Upper lobe of left lung (tissue), 4 donors: ENCODE measurements around the gene S1PR4.
A peak's percentile ranks its signal among the peaks of the same experiment; 100 is the strongest.

Experiments used
- EP300 ChIP-seq, 4 donors: sonication (generic); formaldehyde crosslinking; IDR thresholded peaks; one replicate each; pipeline ENCODE4 v1.5.1; 2017; ENCODE audit warnings: antibody characterized with exemption in 4 of 4, control low read depth in 2 of 4
- POLR2A ChIP-seq, 4 donors: fragments of 450-650 bp; IDR thresholded peaks; one replicate each; pipeline ENCODE4 v1.5.1; 2016 to 2017; ENCODE audit warnings: antibody characterized with exemption in 4 of 4, mild to moderate bottlenecking in 2 of 4
- TF ChIP-seq, protein P1 (sequence below), 6 experiments: fragments of 450-650 bp in 4 of 6; fragments of 200-600 bp in 2 of 6; sonication (generic) in 2 of 6; IDR thresholded peaks; one replicate each; pipeline ENCODE4 v1.5.1; 2016 to 2019; ENCODE audit warnings: antibody characterized with exemption in 6 of 6

DNA sequence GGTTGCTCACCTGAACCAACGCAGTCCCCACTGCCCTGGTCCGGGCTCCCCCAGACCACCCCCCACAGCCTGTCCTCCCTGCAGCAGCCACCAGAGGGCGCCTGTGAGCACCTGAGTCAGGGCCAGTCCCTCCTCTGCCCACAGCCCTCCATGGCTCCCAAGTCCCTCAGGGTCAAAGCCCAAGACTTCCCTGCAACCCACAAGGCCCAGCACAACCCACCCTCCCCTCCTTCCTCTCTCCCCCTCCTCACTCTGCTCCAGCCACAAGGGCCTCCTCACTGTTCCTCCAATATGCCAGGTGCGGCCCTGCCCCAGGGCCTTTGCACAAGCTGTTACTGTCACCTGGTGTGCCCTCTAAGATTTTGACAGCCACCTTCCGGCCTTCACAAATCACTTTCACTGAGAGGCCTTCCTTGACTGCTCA, 31.9 kb upstream of the S1PR4 start:
- TF ChIP-seq, protein P1, sequence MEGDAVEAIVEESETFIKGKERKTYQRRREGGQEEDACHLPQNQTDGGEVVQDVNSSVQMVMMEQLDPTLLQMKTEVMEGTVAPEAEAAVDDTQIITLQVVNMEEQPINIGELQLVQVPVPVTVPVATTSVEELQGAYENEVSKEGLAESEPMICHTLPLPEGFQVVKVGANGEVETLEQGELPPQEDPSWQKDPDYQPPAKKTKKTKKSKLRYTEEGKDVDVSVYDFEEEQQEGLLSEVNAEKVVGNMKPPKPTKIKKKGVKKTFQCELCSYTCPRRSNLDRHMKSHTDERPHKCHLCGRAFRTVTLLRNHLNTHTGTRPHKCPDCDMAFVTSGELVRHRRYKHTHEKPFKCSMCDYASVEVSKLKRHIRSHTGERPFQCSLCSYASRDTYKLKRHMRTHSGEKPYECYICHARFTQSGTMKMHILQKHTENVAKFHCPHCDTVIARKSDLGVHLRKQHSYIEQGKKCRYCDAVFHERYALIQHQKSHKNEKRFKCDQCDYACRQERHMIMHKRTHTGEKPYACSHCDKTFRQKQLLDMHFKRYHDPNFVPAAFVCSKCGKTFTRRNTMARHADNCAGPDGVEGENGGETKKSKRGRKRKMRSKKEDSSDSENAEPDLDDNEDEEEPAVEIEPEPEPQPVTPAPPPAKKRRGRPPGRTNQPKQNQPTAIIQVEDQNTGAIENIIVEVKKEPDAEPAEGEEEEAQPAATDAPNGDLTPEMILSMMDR (IDR thresholded peaks at IDR 0.05): peak; percentile 78 to 92 (median 86)
- TF ChIP-seq EP300 (IDR thresholded peaks at IDR 0.05): no peak
- no peak for TF ChIP-seq POLR2A (IDR thresholded peaks at IDR 0.05)
